Measurements from ENCODE around the gene TUB.

- TF ChIP-seq CTCF (IDR thresholded peaks at IDR 0.05; ENCODE audit: low read length), result no peak
- TF ChIP-seq EZH2phosphoT487 (IDR thresholded peaks at IDR 0.05; ENCODE audit: low read length), result no peak
These were observed 21.4 kb upstream of the TUB start for GRCh38 chr11:8059571-8060011.

Measured in MM.1S (cell line).